CD4-positive, alpha-beta T cell treated with Interleukin-12 subunit alpha and Interleukin-12 subunit beta, for 1 hour (primary cell): Measurements from ENCODE around the gene NELFA.

Experiments used
- DNase-seq: peaks from one replicate; pipeline ENCODE4 v3.0.0-alpha.2; 2020

Gene NELFA

GRCh38 chr4:1981251-1982058, 27.3 kb downstream of the NELFA start:
- no peak for DNase-seq

DNA sequence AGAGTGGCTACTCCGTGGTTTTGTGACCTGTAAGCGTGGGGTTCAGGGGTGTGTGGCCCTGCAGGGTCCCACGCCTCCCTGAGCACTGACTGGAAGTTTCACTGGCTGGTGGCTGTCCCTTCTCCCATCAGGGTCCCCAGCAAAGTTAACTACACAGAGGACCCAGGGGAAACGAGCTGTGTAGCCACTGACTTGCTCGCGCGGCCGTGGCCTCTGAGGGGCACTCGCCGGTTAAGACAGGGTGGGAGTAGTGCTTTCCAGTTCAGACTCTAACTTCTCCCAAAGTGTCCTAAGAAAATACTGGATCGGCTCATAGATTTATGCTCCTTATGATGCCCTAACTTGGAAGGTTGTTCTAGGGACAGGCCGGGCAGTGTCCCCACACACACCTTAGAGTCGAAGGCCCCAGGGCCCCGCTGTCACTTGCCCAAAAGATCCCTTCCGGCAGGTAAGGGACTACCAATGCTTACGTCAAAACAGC, 28.2 kb downstream of the NELFA start:
- no peak for DNase-seq

GRCh38 chr4:1979477-1980196, 29.1 kb downstream of the NELFA start:
- DNase-seq: no peak

DNA sequence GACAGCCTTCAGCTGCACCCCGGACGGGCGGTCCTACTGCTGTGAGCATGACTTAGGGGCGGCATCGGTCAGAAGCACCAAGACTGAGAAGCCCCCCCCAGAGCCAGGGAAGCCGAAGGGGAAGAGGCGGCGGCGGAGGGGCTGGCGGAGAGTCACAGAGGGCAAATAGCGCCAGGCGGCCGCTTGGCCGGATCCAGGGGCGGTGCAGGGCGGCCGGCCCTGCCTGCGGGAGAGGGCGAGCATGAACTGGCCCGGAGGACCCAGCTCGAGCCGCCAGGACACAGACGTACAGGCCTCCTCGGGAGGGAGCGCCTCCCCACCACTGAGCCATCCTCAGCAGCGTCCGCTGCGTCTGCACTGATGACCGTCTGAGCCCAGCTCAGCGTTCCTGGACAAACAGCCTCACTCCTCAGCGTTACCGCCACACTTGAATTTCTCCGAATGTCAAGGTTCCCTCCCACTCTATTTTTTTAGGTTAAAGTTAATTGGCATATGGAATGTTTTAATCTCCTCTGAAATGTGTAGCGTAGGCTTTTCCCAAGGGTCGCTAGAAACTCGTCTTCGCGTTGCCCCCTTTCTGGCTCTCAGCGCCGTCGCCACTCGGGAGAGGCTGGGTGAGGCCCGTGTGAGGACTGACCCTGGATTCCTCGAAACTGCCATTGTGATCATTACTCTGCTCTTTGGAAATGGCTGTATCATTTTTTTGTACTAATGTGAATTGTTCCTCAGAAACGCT, 29.9 kb downstream of the NELFA start:
- DNase-seq: no peak

DNA sequence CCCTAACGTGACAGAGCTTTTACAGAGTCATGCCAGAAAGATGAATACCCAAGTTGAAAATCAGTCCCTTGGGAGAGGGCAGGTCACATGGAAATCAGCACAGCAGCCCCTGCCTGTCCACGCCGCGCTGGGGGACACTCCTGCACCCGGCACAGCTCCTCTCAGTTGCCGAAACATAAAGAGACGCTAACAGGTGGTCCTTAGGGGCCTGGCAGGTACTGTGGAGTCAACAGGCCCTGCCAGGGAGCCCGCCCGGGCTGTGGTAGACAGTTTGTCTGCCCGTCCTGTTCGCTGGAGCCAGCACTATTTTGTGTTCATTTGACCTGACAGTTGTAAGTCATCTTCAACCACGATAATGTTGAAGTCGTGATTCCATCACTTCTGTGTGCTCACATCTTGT, 30.5 kb downstream of the NELFA start:
- no peak for DNase-seq

DNA sequence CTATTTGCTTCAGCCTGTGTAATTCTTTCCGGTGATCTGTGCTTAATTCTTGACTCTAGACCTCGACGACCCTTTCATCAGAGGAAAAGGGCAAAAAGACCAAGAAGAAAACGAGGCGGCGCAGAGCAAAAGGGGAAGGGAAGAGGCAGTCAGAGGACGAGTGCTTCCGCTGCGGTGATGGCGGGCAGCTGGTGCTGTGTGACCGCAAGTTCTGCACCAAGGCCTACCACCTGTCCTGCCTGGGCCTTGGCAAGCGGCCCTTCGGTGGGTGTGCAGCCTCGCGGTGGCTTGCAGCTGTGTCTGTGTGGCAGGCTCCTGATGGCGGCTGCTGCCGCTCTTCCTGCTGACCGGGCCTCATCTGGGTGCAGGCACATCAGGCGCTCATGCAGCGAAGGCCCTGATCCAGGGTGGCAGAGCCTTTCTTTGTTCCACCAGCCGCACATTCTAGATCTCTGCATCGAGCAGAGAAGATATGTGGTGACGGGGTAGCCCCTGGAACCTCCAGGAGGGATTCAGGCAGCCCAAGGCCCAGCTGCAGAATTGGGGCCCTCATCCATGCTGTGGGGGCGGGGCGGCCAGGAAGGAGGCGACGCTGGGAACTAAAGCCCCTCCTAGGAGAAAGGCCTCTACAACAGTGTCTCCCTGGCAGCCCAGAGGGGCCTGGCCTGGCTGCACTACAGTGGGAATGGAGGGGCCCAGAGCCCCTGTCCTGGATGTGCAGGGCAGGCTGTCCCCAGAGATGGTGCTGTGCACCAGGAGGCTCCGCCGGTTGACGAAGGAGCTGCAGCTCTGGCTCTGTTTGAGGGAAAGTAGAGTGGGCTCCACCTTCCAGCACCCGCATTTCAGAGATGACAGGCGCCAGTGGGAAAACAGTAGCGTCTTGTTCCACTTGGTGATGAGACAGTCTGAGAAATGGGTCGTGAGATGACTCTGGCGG, 32.1 kb downstream of the NELFA start:
- no peak for DNase-seq

DNA sequence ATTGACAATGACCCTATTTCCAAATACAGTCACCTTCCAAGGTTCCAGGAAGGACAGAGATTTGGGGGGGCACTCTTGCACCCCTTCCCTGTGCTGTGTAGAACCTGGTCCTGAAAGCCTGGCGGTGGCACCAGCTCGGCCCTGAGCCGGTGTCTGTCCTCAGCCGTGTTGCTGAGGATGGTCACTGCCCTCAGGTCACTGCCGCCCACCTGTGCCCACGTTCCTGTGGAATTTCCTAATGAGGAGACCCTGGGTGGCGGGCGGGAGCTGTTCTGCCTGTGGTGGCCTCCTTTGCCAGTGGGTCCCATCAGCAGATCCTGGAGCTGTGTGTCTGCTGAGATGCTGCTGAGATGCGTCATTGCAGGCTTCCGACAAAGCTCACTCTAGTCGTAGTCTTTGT, 32.9 kb downstream of the NELFA start:
- DNase-seq: no peak

GRCh38 chr4:1975391-1975801, 33.4 kb downstream of the NELFA start:
- no peak for DNase-seq

- no peak for DNase-seq
Measured at GRCh38 chr4:1974840-1975239, 33.9 kb downstream of the NELFA start.

GRCh38 chr4:1973661-1974060, 35.1 kb downstream of the NELFA start:
- DNase-seq: no peak

GRCh38 chr4:1973218-1973617, 35.6 kb downstream of the NELFA start:
- DNase-seq: no peak

DNA sequence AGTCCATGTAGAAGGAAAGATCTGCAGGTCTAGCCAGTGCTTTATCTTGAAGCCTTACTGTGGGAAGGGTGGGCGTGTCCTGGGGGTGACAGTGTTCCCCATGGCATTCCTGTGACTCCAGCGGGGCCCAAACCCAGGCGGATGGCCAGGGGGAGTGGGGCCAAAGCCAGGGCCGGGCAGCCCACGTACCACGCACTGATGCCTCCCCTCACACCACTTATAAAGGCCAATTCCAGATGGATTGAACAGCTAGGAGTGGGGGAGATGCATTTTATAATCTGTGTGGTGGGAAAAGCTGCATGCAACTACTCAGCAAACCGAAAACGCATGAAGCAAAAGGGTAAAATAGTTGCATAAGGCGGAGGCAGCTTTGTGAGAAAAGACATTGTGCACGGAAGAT, 36.4 kb downstream of the NELFA start:
- DNase-seq: no peak

DNA sequence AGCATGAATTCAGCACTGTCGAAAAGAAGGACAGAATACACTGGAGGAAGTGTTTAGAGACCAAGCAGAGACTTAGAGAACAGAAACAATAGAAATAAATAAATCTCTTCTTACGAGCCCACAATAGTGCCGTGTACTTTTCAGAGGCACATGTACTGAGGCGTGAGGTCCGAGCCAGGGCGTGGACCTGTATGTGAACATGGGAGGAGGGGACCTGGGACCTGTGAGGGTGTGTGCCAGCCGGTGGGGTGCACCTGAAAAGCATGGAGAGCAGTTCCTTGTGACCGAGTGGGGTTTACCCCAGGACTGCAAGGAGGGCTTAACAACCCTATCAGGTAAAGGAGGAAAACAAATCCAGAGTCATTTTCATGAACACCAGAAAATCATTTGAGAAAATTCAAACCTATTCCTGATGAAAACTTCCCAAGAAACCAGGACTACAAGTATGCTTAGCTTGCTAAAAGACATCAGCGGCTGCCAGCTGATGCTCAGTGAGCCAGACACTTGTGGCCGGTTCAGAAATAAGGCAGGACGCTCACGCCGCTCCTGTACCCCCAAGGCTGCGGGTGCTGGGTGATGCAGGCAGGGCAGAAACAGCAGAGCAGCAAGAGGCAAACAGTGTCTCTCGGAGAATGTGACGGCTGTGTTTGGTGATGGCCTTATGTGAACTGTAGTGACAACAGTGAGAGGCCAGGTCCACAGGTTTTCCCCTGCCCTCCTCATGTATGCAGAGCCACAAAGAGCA, 37.1 kb downstream of the NELFA start:
- no peak for DNase-seq

DNA sequence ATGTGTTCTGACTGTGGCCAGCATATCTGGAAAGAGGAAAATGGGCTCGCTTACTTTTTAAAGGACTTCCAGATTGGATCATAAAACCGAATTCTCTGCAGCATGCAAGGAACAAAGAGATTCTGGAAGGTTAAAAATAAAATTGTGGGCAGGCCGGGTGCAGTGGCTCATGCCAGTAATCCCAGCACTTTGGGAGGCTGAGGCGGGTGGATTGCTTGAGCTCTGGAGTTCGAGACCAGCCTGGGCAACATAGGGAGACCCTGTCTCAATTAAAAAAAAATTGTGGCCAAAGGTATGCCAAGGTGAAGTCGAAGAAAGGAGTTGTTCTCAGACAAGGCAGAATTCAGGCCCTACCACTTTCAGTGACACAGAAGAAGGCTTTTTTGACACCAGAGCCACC, 37.8 kb downstream of the NELFA start:
- DNase-seq: no peak

- no peak for DNase-seq
Measured at GRCh38 chr4:1969928-1970723, 38.6 kb downstream of the NELFA start.

- DNase-seq: no peak
Measured at GRCh38 chr4:1968686-1969295, 40.0 kb downstream of the NELFA start.

GRCh38 chr4:1967512-1968149, 41.1 kb downstream of the NELFA start:
- DNase-seq: no peak

DNA sequence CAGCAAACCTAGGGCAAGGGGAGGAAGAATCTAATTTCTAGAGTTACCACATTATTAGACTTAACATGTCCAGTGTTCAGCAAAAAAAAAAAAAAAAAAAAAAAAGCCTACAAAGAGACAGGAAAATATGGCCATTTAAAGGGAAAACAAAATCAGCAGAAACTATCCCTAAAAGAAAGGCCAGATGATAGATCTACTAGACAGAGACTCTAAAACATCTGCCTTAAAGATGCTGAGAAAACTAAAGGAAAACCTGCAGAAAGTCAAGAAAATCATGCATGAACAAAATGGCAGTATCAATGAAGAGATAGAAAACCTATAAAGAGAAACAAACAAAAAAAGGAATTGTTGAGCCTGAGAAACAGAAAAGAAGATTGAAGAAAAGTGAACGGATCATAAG, 43.8 kb downstream of the NELFA start:
- DNase-seq: no peak

GRCh38 chr4:1964443-1964842, 44.3 kb downstream of the NELFA start:
- no peak for DNase-seq

DNA sequence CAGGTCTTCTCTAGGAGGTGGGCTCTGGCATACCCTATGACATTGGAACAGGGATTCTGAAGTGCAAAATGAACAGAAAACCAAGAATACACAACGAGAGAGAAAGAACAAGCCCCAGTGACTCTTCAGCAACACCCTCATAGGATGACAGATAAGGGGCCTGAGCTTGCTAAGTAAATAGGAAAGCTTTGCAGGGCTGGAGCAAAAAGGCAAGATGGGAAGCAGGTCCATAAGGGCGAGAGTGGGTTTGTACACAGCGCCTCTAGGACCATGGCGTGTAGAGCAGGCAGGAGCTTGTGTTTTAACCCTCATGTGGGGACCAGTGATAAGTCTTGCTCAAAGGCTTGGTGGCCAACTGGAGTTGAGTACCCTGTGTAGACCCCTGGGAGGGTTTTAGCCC, 45.8 kb downstream of the NELFA start:
- no peak for DNase-seq
